Activated T-cell treated with anti-CD3 and anti-CD28 coated beads, Interleukin-2, amount 50 U/mL, for 4 hours (primary cell): ENCODE data around the gene GPR171. TPM values are rescaled to one million over a fixed set of nuclear protein-coding genes. Genes with fewer than 3 reads are reported as not detected.

Source experiments
- ATAC-seq, 2 donors: fragments of 200-7000 bp; cut with Tn5 transposase; one replicate each; pipeline ENCODE4 v1.10.0; 2021
- DNase-seq: peaks from one replicate; pipeline ENCODE4 v3.0.0-alpha.2; 2020
- H3K27me3 Mint-ChIP-seq: one replicate; pipeline ENCODE4 v1.8.0; 2021; ENCODE audit warnings: low read depth, mixed read lengths
- H3K36me3 Mint-ChIP-seq: one replicate; pipeline ENCODE4 v1.8.0; 2022; ENCODE audit warnings: mixed read lengths; ENCODE audit not compliant: insufficient read depth
- H3K4me1 Mint-ChIP-seq: one replicate; pipeline ENCODE4 v1.8.0; 2021; ENCODE audit warnings: low read depth, mixed read lengths
- H3K4me3 Mint-ChIP-seq: one replicate; pipeline ENCODE4 v1.8.0; 2021; ENCODE audit warnings: mild to moderate bottlenecking, moderate library complexity, mixed read lengths
- H3K9me3 Mint-ChIP-seq: one replicate; pipeline ENCODE4 v1.8.0; 2021; ENCODE audit warnings: mixed read lengths
- total RNA-seq, 3 donors: library from RNA; stranded (reverse); gene quantifications; one replicate each; pipeline ENCODE4 v1.2.1, GENCODE V29; 2021

GPR171 gene
- total RNA-seq, 3 donors from 2014 or later = 72.2 to 85.8 (median 75.3) TPM

DNA sequence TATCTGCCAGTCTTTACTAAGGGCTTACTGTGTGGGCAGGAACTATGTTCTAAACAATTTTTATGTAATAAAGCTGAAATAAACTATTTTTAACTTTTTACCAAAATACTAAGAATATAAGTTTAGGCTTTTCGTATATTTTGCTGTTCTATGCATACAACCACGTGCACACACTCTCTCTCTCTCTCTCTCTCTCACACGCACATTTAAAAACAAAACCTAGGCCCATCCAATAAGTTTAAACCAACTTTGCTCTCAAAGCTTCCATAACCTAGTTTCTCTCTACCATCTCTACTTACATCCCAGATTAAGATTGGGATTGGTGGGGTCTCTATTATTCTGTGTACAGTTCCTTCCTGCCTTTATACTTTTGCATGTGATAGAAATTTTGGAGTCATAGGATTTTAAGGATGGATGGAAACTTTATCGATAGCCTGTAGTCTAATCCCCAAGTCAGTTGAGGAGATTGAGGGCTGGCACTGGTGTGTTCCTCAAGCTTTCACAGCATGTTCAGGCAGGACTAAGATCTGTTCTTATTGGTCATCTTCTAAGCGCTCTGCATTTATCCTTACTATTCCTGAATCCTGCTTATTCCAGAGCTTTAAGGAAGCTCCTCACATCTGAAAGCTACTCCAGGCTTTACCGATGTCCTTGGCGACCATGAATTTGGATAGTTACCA is 1.8 kb downstream of the GPR171 start:
- ATAC-seq (no peak), DNase-seq (no peak)

DNA sequence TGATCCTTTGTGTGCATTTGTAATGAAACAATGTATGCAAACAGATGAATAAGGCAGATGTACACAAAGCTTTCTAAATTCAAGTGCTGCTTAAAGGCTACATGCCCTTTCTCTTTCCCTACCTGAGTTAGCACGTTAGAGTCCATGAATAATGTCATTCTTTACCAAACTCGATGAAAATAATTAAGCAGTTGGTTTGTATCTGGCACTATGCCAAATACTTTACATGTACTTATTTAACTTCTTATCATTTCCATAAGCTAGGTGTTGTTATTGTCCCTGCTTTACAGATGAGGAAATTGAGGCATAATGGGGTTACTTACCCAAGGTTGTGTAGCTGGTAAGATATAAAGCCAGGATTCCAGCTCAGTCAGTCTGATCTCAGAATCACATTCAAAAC is 2.4 kb downstream of the GPR171 start:
- peaks cover 35% of the 10 kb centered on the region for H3K36me3 Mint-ChIP-seq
- H3K4me1 Mint-ChIP-seq = peaks cover 51% of the 10 kb centered on the region
- ATAC-seq (no peak), DNase-seq (no peak)
- H3K27me3 Mint-ChIP-seq = no peaks in the 10 kb centered on the region
- H3K9me3 Mint-ChIP-seq = no peaks in the 10 kb centered on the region
- peak overlapping the region; percentile 90 for H3K4me3 Mint-ChIP-seq

More for the DNA sequence above, 1.8 kb downstream of the GPR171 start:
- H3K36me3 Mint-ChIP-seq = peaks cover 33% of the 10 kb centered on the region
- no peaks in the 10 kb centered on the region for H3K9me3 Mint-ChIP-seq
- peak overlapping the region; percentile 90 for H3K4me3 Mint-ChIP-seq
- H3K4me1 Mint-ChIP-seq = peaks cover 53% of the 10 kb centered on the region
- H3K27me3 Mint-ChIP-seq = no peaks in the 10 kb centered on the region

DNA sequence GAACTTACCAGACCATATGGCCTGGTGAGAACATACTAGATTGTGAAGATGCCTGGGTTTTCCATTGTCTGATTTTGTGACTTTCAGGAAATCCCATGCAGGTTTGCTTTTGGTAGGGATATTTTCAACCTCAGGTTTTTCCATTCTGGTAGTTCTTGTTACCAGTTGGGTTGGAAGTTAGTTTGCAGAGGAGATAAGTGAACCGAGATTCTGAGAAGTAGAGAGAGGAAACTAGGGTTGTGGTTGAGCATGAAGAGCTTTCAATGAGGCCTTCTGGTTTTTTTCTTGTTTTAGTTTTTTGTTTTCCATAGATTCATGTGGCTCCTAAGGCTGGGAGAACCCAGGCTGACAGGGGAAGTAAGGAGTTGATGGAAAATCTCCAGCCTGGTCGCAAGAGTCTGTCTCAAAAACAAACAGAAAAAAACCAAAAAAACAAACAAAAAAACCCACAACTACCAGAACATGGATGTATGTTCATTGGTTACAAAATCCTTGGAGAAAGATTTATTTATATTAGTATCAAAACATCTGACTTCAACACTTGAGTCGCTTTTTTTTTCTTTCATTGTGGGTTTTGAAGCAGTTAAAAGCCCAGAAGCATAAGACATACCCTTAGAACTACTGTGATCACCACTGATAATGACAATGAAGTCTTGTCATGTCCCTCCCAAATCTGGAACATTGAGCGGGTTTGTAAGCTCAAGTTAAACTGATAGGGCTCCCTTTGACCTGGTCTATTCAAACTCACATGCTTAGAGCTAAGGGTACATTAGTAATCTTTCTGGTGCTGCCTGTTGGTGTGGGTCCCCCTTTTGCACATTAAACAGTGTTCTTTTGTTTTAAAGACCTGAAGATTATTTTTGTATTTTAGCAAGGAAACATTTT is 3.2 kb downstream of the GPR171 start:
- Mint-ChIP-seq H3K36me3 (peaks cover 35% of the 10 kb centered on the region), H3K4me3 (peak overlapping the region; percentile 90), H3K4me1 (peaks cover 43% of the 10 kb centered on the region)

DNA sequence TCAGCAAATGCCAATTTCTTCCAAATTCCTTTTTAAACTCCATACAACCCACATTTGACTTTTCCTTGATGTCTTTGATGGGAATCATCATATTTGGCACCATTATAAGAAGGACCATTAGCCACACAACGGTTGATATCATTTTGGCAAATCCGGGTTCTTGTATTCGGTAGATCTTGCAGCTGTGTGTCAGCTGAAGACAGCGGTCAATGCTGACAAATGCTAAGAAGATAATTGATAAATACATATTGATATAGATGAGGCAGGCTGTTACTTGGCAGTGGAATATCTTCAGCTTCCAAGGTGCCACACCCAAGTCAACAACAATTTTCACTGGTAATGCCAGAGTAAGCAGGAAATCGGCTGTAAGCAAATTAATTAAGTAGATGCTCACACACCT is 4.2 kb downstream of the GPR171 start:
- Mint-ChIP-seq H3K4me3 (peak overlapping the region; percentile 90), H3K27me3 (no peaks in the 10 kb centered on the region), H3K9me3 (no peaks in the 10 kb centered on the region), H3K4me1 (peaks cover 33% of the 10 kb centered on the region), H3K36me3 (peaks cover 37% of the 10 kb centered on the region)
- DNase-seq = no peak
- ATAC-seq = no peak

More for the DNA sequence above, 3.2 kb downstream of the GPR171 start:
- Mint-ChIP-seq H3K9me3 (no peaks in the 10 kb centered on the region), H3K27me3 (no peaks in the 10 kb centered on the region)
- DNase-seq (no peak), ATAC-seq (peak in 1 of 2 donors; percentile 11)

DNA sequence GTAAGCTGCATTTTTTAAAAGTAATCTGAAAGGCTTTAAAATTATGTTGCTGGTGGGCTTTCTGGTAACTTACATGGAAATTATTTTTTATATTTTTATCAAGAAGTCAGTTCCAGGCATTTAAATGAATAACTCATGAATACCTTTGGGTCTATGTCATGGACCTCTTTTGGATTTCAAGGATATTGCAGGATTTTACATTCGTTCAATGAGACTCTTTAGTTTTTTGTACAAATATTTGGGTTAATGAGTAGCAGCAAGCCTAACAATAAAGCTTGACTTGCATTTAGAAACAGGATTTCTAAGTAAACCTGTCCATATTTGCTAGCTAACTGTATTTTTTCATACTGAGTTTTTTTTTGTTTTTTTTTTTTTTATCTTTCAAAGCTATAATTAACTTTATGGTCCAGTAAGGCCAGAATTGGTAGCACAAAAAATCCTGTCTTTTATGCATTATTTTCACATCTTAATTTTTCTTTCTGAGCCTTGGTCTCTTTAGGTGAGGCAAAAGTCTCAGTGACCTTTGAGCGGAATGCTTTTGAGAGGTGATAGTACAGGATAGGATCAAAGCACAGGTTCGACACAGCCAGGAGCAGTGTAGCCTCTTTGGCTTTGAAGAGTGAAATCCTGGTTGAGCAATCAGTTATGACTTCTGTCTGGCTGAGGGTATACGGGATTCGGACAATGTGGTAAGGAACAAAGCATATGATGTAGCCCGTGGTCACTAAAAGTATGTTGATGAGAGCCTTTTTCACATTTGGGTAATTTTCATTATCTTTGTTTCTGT is 4.8 kb downstream of the GPR171 start:
- peak overlapping the region; percentile 10 for H3K4me3 Mint-ChIP-seq
- H3K27me3 Mint-ChIP-seq = no peaks in the 10 kb centered on the region
- H3K36me3 Mint-ChIP-seq = peaks cover 37% of the 10 kb centered on the region
- DNase-seq = no peak
- ATAC-seq = no peak
- H3K9me3 Mint-ChIP-seq = no peaks in the 10 kb centered on the region
- peaks cover 32% of the 10 kb centered on the region for H3K4me1 Mint-ChIP-seq

DNA sequence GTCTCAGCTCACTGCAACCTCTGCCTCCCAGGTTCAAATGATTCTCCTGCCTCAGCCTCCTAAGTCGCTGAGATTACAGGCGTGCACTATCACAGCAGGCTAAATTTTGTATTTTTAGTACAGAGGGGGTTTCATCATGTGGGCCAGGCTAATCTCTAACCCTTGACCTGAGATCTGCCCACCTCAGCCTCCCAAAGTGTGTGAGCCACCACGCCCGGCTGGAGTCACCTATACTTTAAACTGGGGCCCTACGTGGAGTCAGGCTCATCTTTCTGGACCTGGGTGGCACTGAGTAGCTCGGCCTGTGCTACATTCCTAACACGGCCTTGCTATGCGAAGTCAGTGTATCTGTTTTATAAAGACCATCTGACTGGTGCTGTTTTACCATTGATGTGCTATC is 5.8 kb downstream of the GPR171 start:
- no peak for DNase-seq
- no peak for ATAC-seq
- H3K4me1 Mint-ChIP-seq = peaks cover 32% of the 10 kb centered on the region
- no peak overlapping the region for H3K4me3 Mint-ChIP-seq
- no peaks in the 10 kb centered on the region for H3K9me3 Mint-ChIP-seq
- H3K27me3 Mint-ChIP-seq = no peaks in the 10 kb centered on the region
- H3K36me3 Mint-ChIP-seq = peaks cover 37% of the 10 kb centered on the region

DNA sequence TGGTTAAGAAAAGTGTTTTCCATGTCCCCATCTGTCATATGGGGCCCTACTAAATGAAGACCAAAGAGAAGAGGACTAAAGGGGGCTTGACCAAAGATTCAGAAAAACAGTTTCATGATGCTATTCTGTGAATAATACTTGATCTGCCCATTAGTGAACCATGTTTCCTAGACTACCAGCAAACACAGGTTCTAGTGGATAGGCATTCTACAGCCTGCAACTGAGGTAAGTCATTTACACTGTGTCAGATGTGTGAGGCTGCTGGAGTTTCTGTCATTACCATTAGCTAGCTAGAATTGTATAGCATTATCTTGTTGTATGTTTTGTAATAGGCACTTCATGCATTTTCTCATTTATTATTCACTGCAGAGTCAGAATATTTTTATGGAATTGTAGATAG is 6.6 kb downstream of the GPR171 start:
- Mint-ChIP-seq H3K4me3 (no peak overlapping the region), H3K36me3 (peaks cover 32% of the 10 kb centered on the region), H3K27me3 (no peaks in the 10 kb centered on the region), H3K4me1 (peaks cover 32% of the 10 kb centered on the region), H3K9me3 (peaks cover under 1% of the 10 kb centered on the region)
- DNase-seq (no peak), ATAC-seq (no peak)

DNA sequence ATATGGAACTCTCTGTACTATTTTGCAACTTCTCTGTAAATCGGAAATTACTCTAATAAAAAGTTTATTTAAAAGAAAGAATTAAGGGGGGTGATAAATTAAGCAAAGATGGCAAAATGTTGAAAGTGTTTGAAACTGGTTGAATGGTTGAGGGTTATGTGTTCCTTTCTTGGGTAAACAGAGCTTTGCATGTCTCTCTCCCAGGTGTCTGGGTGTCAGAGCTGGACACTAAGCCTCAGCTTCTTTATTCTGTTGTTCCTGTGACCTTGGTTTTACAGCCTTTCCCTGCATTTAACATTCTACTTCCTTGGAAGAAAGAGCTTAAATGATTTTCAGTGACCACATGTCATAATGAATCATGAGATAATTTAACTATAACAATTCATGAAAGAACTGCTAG is 7.2 kb downstream of the GPR171 start:
- Mint-ChIP-seq H3K4me3 (no peak overlapping the region), H3K4me1 (peaks cover 33% of the 10 kb centered on the region), H3K27me3 (no peaks in the 10 kb centered on the region), H3K36me3 (peaks cover 30% of the 10 kb centered on the region), H3K9me3 (peaks cover 5% of the 10 kb centered on the region)
- DNase-seq (no peak), ATAC-seq (no peak)

DNA sequence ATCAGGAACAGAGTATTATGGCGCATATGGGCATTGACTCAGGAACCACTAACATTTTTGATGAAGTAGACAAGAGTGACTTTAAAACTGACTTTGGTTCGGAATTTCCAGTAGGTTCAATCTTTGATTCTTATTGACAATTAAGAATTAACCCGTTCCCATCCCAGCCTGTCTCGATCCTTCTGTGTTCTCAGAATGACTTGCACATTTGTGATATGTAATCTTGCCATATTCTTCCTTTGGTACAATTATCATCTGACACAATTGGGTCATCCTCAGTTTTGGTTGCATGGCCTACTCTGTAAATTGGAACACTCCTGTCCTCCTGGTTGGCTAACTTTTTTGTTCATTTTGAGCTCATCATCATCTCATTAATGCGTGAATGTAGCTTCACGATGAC is 10.5 kb downstream of the GPR171 start:
- peaks cover 30% of the 10 kb centered on the region for H3K4me1 Mint-ChIP-seq
- ATAC-seq (no peak), DNase-seq (no peak)
- H3K36me3 Mint-ChIP-seq = peaks cover 7% of the 10 kb centered on the region
- H3K27me3 Mint-ChIP-seq = no peaks in the 10 kb centered on the region
- H3K9me3 Mint-ChIP-seq = peaks cover 5% of the 10 kb centered on the region
- no peak overlapping the region for H3K4me3 Mint-ChIP-seq

DNA sequence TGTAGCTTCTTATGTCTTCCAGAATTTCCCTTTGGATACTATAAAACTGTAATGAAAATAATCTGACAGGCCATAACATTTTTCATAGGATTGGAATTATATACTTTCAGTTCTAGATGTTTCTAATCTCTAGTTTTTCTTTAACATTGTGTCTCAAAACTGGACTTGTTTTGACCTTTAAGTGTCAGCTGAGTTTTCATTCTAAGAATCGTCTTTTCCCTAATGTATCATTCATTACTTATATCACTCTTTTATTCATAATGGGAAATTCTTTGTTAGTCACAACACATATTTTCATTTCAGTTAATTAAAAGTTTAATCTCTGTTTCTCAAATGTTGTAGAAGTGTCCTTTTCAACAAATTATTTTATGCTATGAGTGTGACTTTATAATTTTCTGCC is 11.9 kb downstream of the GPR171 start:
- Mint-ChIP-seq H3K27me3 (no peaks in the 10 kb centered on the region), H3K36me3 (peaks cover 5% of the 10 kb centered on the region), H3K4me1 (peaks cover 33% of the 10 kb centered on the region), H3K4me3 (peak overlapping the region; percentile 41), H3K9me3 (peaks cover 5% of the 10 kb centered on the region)
- DNase-seq = no peak
- peak in 1 of 2 donors; percentile 75 for ATAC-seq

DNA sequence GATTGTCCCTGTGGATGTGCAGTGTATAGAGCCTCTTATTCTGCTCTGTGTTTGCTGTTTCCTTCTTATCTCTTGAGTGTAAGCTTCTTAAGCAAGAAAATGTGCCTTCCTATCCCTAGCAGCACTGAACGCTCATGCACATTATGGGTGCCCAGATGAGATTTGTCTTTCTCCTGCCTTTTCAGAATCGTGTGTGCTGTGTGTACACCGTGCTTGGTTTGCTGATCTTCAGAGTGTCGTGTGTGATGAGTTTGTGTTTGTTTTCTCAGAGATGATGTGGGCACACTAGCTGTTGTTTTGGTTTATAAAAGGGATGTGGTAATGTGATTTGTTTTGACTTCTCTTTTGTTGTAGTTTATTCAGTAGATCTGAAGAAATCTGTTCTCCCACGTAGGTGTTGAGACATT is 19.7 kb downstream of the GPR171 start:
- no peak for DNase-seq
- Mint-ChIP-seq H3K4me1 (peaks cover 36% of the 10 kb centered on the region), H3K4me3 (peak overlapping the region; percentile 49), H3K36me3 (no peaks in the 10 kb centered on the region), H3K9me3 (no peaks in the 10 kb centered on the region), H3K27me3 (no peaks in the 10 kb centered on the region)
- peak; percentile 35 to 44 for ATAC-seq

DNA sequence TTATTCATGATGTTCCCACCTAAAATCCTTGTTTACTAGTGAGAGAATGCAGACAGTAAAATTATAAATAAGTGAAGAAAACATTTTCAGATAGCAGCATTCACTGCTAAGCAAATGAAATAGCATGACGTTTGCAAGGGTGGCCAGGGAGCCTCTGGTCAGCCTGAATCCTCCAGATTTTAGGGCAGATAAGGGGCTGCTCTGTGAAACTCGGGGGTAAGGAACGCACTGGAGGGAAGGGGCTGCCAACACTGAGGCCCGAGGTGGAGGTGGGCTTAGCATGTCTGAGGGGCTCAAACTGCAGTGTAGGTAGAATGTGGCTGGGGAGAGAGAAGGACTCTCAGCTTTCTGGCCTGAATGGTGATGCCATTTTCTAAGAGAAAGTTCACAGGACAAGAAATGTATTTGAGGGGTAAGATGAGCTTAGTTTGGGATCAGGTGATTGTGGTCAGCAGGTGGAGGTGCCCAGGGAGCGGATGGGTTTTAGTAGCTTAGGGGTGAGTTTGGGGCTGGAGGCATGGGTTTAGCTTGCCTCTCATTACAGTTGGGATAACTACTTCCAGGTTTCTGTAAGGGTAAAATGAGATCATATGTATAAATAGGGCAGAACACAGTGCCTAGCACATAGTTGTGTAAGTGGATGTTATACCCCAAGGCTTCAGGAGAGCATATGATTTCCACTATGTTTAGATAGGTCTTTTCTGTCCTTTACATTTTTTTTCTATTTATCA is 20.5 kb downstream of the GPR171 start:
- no peak for DNase-seq
- ATAC-seq = peak in 1 of 2 donors; percentile 21
- H3K4me1 Mint-ChIP-seq = peaks cover 36% of the 10 kb centered on the region
- no peak overlapping the region for H3K4me3 Mint-ChIP-seq
- no peaks in the 10 kb centered on the region for H3K27me3 Mint-ChIP-seq
- no peaks in the 10 kb centered on the region for H3K9me3 Mint-ChIP-seq
- H3K36me3 Mint-ChIP-seq = no peaks in the 10 kb centered on the region

DNA sequence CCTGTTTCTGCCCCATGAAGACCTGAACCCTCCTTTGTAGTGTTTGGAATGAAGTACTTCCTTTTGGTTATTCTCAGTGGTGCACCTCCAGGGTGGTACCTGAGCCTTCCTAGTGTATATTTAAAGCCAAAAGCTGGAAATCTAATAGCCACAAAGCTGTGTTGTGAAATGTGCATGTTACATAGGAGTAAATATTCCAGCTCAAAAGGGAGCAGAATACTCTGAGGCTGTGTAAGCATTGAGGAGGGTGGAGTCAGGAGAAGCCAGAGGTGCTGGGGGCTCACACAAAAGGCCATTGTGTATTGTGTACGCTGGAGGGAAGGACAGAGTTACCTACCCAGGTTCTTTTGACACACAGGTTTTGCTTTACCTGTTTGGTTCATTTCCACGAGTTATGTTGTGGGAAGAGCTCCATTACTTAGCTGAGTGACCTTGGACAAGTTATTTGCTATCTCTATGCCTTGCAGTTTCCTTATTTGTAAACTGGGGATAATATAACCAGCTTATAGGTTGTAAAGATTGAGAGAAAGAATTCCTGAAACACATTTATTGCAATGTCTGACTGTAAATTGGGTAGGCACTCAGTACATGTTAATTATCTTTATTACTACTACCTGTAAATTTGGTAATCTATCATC is 24.7 kb downstream of the GPR171 start:
- no peaks in the 10 kb centered on the region for H3K9me3 Mint-ChIP-seq
- H3K4me1 Mint-ChIP-seq = peaks cover 14% of the 10 kb centered on the region
- no peaks in the 10 kb centered on the region for H3K27me3 Mint-ChIP-seq
- DNase-seq (no peak), ATAC-seq (no peak)
- no peaks in the 10 kb centered on the region for H3K36me3 Mint-ChIP-seq
- no peak overlapping the region for H3K4me3 Mint-ChIP-seq
